Hindlimb muscle (tissue), 1 donor: Measurements from ENCODE around the gene ZNF470. TPM values are rescaled to one million over a fixed set of nuclear protein-coding genes. Genes with fewer than 3 reads are reported as not detected.

Experiments
- DNase-seq: peaks from one replicate; pipeline ENCODE4 v3.0.0-alpha.2; 2013
- polyA plus RNA-seq: library from polyadenylated mRNA; unstranded; fragments of 120-200 nt; gene quantifications from one replicate; pipeline ENCODE4 v1.2.1, GENCODE V29; 2013; ENCODE audit not compliant: insufficient read length

Gene ZNF470
- polyA plus RNA-seq, 1 donor, result 4.9 TPM

- DNase-seq, result no peak
These were observed 44.0 kb downstream of the ZNF470 start for GRCh38 chr19:56611288-56611687.

- DNase-seq, result no peak
These were observed 45.5 kb downstream of the ZNF470 start for GRCh38 chr19:56612737-56613136.

- no peak for DNase-seq
These were observed 46.4 kb downstream of the ZNF470 start for GRCh38 chr19:56613639-56614038.

GRCh38 chr19:56617531-56617930 is 50.3 kb downstream of the ZNF470 start:
- no peak for DNase-seq

GRCh38 chr19:56619121-56619520 is 51.9 kb downstream of the ZNF470 start:
- DNase-seq, result no peak

GRCh38 chr19:56622374-56622773 is 55.1 kb downstream of the ZNF470 start:
- no peak for DNase-seq

GRCh38 chr19:56623006-56623405 is 55.7 kb downstream of the ZNF470 start:
- DNase-seq, result no peak

- DNase-seq, result no peak
These were observed 58.4 kb downstream of the ZNF470 start for GRCh38 chr19:56625708-56626107.

- no peak for DNase-seq
These were observed 65.8 kb downstream of the ZNF470 start for GRCh38 chr19:56633021-56633420.

GRCh38 chr19:56637976-56638555 is 70.8 kb downstream of the ZNF470 start:
- peak; percentile 81 for DNase-seq

Other genes with a start within 250 kb of the ZNF470 start
- 6.0 TPM for gene ZNF582, start 173.9 kb upstream of the ZNF470 start, polyA plus RNA-seq
- 7.0 TPM for gene ZNF583, start 163.1 kb upstream of the ZNF470 start, polyA plus RNA-seq
- 11.0 TPM for gene ZNF667, start 90.1 kb upstream of the ZNF470 start, polyA plus RNA-seq
- gene ZNF471, start 59.6 kb upstream of the ZNF470 start, polyA plus RNA-seq, result 14.6 TPM
- gene ZFP28, start 28.5 kb upstream of the ZNF470 start, polyA plus RNA-seq, result 9.9 TPM
- gene ZNF71, start 27.8 kb downstream of the ZNF470 start, polyA plus RNA-seq, result 8.1 TPM
- 1.3 TPM for gene SMIM17, start 75.7 kb downstream of the ZNF470 start, polyA plus RNA-seq
- gene ZNF835, start 104.3 kb downstream of the ZNF470 start, polyA plus RNA-seq, result 3.3 TPM